ENCODE measurements around the gene RNF26.

RNF26 gene

DNA sequence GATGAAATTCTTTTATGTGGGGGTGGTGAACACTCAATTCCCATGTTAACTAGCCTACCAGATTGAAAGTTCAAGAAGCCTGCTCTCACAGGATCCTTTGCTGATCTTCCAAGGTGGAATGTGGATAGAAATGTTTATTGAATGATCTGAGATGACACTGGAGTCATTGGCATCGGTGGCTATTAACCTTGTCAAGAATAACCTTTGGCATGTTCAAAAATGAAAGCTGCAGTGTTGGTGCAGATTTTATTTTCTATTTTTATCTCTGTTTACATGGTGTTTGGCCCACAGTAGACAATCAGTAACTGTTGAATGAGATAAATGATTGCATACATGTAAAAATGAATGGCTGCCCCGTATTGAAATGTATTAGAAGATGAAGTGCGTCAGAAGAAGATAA is 36.4 kb upstream of the RNF26 start:
- no peak overlapping the region for H3K4me3 ChIP-seq (ENCODE audit: control insufficient read depth, low read depth, low read length)
- TF ChIP-seq, protein P1, sequence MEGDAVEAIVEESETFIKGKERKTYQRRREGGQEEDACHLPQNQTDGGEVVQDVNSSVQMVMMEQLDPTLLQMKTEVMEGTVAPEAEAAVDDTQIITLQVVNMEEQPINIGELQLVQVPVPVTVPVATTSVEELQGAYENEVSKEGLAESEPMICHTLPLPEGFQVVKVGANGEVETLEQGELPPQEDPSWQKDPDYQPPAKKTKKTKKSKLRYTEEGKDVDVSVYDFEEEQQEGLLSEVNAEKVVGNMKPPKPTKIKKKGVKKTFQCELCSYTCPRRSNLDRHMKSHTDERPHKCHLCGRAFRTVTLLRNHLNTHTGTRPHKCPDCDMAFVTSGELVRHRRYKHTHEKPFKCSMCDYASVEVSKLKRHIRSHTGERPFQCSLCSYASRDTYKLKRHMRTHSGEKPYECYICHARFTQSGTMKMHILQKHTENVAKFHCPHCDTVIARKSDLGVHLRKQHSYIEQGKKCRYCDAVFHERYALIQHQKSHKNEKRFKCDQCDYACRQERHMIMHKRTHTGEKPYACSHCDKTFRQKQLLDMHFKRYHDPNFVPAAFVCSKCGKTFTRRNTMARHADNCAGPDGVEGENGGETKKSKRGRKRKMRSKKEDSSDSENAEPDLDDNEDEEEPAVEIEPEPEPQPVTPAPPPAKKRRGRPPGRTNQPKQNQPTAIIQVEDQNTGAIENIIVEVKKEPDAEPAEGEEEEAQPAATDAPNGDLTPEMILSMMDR (conservative IDR thresholded peaks at IDR 0.05; ENCODE audit: control insufficient read depth, insufficient read depth, low read depth, low read length), result no peak
- no peak for DNase-seq (ENCODE audit: low read depth)

DNA sequence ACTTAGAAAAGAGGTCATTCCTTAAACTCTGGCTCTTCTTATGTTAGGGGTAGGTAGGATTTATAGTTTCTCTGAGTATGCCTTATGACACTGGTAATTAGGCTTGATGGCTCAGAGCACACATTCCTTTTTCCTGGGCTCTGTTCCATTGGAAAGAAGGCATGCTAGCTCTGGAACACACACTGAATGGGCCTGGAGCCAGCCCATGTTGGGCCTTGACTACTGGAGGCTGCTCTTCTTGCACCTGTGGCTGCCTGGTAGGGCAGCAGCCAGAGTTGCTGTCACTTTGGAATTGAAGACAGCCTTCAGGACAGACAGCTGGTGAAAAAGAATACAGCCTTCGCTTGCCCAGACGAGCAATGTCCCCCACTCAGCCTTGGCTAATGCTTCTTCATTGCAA is 35.6 kb upstream of the RNF26 start:
- DNase-seq (ENCODE audit: low read depth), result no peak
- TF ChIP-seq, protein P1 (conservative IDR thresholded peaks at IDR 0.05; ENCODE audit: control insufficient read depth, insufficient read depth, low read depth, low read length), result no peak
- H3K4me3 ChIP-seq (ENCODE audit: control insufficient read depth, low read depth, low read length), result no peak overlapping the region

DNA sequence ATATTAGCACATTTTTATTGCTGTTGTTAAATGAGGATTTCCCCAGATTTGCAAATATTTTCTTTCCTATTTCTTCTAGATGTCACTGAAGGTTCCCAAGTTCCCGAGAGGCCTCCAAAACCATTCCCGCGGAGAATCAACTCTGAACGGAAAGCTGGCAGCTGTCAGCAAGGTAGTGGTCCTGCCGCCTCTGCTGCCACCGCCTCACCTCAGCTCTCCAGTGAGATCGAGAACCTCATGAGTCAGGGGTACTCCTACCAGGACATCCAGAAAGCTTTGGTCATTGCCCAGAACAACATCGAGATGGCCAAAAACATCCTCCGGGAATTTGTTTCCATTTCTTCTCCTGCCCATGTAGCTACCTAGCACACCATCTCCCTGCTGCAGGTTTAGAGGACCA is 34.9 kb upstream of the RNF26 start:
- DNase-seq (ENCODE audit: low read depth), result no peak
- TF ChIP-seq, protein P1 (conservative IDR thresholded peaks at IDR 0.05; ENCODE audit: control insufficient read depth, insufficient read depth, low read depth, low read length), result no peak
- H3K4me3 ChIP-seq (ENCODE audit: control insufficient read depth, low read depth, low read length), result no peak overlapping the region

DNA sequence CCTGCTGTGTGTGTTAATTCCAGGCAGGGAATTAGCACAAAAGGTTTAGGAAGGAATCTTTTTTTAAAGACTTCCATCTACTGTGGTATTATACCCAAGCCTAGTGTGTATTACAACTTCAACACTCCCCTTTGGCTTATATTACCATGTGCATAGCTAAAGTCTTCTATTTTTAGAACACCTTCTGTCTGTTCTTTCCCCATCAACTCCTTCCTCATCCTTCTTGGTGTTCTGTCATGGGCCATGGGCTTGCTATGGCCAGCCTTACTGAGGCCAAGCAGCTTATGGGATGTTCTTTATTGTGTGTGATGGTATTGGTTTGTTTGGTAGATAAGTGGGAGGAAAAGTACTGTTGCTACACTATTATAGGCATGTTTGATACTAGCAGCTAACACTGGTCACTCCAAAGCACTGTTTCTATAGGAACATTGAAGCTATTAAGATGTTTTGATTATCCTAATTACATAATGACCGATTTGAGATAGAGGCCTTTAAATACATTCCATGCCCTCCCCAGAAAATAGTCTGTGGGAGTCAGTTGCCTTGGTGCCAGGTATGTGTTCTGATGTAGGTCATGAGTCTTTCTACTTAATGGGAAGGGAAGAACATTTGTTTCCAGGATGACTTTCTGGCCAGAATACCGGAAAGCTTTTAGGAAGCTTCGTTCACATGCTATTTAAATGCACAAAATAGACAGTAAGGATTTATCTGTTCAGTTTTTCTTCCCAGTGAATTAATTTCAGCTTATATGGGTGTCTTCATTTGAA is 33.9 kb upstream of the RNF26 start:
- DNase-seq (ENCODE audit: low read depth), result no peak
- TF ChIP-seq, protein P1 (conservative IDR thresholded peaks at IDR 0.05; ENCODE audit: control insufficient read depth, insufficient read depth, low read depth, low read length), result no peak
- H3K4me3 ChIP-seq (ENCODE audit: control insufficient read depth, low read depth, low read length), result no peak overlapping the region

DNA sequence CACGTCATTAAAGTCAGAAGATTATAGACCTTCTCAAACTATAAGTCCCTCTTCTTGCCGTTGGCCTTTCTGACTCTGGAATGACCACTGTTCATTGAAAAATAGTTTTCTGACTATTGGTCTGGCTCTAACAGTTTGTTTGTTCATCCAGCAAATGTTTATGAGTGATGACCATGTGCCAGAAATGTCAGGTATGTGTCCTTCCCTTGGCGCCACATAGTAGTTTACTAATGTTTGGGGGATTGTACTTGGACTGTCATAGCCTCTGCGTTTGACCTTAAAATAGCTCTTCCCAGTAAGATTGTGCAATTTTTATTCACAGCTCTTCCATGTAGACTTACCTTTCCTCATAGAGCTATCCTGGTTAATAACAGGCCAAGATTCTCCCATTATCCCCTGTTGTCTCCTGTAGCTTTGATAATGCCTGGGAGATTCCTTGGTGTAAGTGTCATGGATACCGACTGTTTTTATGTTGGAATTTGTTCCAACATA is 31.1 kb upstream of the RNF26 start:
- no peak for DNase-seq (ENCODE audit: low read depth)
- TF ChIP-seq, protein P1 (conservative IDR thresholded peaks at IDR 0.05; ENCODE audit: control insufficient read depth, insufficient read depth, low read depth, low read length), result no peak
- no peak overlapping the region for H3K4me3 ChIP-seq (ENCODE audit: control insufficient read depth, low read depth, low read length)

DNA sequence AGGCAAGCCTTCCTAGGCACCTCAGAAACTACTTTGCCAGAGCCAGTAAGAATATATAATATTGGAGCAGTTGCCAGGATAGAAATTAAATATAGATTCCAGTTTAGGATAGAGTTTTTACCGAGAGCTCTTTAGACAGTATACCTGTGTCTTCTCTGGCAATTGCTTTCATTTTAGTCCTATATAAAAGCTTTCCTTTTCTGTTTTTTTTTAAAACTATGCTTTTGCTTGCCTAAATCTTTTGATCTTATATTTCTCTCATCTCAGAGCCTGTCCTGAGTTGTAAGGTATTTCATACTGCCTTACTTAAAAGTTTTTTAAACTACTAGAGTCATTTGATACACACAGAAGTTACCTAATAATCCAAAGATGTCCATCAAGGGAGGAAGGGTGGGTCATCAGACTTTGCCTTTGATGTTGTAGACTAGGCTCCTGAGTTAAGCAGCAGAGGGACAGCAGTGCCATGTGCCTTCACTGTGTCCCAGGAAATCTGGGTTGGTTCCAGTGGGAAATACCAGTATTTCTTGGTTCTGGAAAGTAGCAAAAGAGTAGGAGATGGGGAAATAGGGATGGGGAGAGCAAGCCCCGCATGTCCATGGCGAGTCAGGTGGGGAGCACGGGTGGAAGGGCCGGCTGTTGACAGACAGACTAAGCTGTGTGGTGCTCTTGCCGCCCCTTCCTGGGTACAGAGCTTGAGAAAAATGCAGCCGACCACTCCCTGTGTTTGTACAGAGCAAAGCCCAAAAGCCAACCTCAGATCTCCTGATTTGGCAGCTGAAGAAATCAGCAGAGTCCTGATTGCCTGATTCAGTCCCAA is 28.6 kb upstream of the RNF26 start:
- no peak for DNase-seq (ENCODE audit: low read depth)
- TF ChIP-seq, protein P1 (conservative IDR thresholded peaks at IDR 0.05; ENCODE audit: control insufficient read depth, insufficient read depth, low read depth, low read length), result no peak
- no peak overlapping the region for H3K4me3 ChIP-seq (ENCODE audit: control insufficient read depth, low read depth, low read length)

Measured in fibroblast of mammary gland (primary cell).